Heart left ventricle (tissue), 13 donors: ENCODE data around the gene SOD1.

Experiments used
- CTCF ChIP-seq, 12 donors: fragments of 200-600 bp; sonication (generic) in 4 of 12; IDR thresholded peaks; one replicate each; pipeline versions ENCODE4 v1.5.0 to v1.8.0; 2018 to 2022; ENCODE audit warnings: antibody characterized with exemption in 12 of 12, mild to moderate bottlenecking in 5 of 12
- POLR2A ChIP-seq, 2 donors: fragments of 450-650 bp; IDR thresholded peaks; one replicate each; pipeline ENCODE4 v1.6.1; 2017; ENCODE audit warnings: antibody characterized with exemption in 2 of 2, mild to moderate bottlenecking in 2 of 2, moderate library complexity in 2 of 2
- donor health status: ischemic (EF 13 %, LVEDD 7.1; RV severe dilation, severe dysfunction).
- donor health status: DM: no; HTN: yes; CAD: no.
- donor health status: DM: no; HTN: no; CAD: no.
- donor health status: ischemic (EF 25% LVEDD 6.9; RV normal size, moderate dysfunction).
- donor health status: ischemic (EF 25% LVEDD 5.7; RV mildly dilated, moderate dysfunction).
- donor health status: ischemic (EF 35%, LVEDD 5.7; RV mildly dilated, moderate dysfunction).
- donor health status: nonischemic (EF 11% LVEDD 7.7; RV severe dilation, severe dysfunction).
- donor health status: DM: yes; HTN: yes; CAD: no.
- donor health status: PGD.
- donor health status: ischemic (EF 29% LVEDD 5.4; RV normal size, mild dysfunction).
- donor health status: nonischemic (EF 23%, LVEDD 6.1; RV moderate dilation, normal function).

- no peak for TF ChIP-seq CTCF (IDR thresholded peaks at IDR 0.05)
- TF ChIP-seq POLR2A (IDR thresholded peaks at IDR 0.05), result no peak
These were observed 44.8 kb upstream of the SOD1 start for GRCh38 chr21:31614705-31615104.
